ENCODE measurements around the gene NELL2.
"Not testable (repeated sequence)": the region's sequence is repeated elsewhere in the genome, so short reads cannot be mapped to it uniquely, and the experiment has no call there.

NELL2 gene

DNA sequence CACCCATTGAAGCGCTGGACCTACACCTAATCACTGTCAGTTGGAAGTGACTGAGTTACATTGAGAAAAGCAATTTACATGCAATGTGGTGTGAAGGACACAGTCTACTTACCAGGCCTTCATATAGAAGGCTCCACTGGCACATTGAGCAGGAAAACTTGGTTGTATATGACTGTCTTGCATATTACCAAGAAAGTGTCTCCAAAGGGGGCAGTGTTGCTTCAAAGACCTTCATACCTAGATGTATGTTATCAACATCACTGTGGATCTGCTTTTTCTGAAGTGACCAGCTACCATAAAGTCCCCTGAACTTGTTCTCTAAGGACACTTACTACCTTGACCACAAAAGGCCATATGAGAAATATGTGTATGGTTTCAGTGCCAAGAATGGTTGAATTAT, 64.1 kb downstream of the NELL2 start:
- peak; percentile 31 for DNase-seq
- in situ Hi-C loops (cut with HindIII; ENCODE audit: low pct_ligation_motif_present, low pct_unique_long_range_greater_than_20kb, low sequenced_read_pairs) = no loop called here

DNA sequence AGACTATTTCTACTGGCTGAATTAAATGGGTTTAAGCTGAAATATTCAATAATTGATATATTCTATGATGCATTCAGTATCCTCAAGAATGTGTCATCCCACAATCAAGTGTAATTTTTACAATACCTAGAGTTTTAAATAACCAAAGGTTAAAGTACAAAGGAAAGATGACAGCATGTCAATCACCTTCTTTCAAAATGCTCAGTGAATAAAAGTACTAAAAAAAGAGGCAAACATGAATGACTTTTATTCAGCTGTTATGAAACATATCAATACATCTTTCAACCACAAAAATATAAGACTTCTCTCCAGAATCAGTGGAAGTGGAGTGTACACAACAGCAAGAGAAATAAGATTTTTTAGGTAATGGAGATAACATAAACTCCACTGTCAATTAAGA, 72.0 kb downstream of the NELL2 start:
- no peak for DNase-seq
- in situ Hi-C loops (cut with HindIII; ENCODE audit: low pct_ligation_motif_present, low pct_unique_long_range_greater_than_20kb, low sequenced_read_pairs) = no loop called here

DNA sequence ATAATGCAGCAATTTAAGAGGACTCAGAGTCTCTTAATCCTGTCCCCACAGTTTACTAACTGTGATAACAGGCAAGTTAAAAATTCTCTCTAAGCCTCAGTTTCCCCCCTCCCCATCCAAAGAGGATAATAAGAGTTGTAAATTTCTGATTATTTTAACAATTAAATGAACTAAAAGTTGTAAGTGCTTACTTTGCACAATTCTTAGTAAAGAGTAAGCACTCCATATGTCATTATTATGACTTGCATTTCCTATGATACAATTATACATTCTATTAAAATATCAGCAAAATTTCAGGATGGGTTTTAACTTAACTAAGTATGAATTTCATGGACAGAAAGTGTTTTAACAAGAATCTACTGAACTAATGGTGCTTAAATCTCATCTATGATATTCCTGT, 80.1 kb downstream of the NELL2 start:
- no peak for DNase-seq
- in situ Hi-C loops (cut with HindIII; ENCODE audit: low pct_ligation_motif_present, low pct_unique_long_range_greater_than_20kb, low sequenced_read_pairs) = no loop called here

DNA sequence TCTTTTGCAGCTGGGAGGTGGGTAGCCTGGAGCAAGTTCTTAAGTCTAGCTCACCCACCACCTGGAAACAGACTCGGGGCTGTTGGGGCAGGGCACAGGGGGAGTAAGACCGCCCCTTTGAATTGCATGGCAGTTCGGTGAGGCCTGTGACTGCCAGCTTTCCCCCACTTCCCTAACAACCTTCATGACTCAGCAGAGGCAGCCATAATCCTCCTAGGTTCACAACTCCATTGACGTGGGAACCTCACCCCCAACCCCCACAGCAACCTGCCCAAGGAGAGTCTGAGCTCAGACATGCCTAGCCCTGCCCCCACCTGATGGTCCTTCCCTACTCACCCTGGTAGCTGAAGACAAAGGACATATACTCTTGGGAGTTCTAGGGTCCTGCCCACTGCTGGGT, 87.4 kb downstream of the NELL2 start:
- in situ Hi-C loops (cut with HindIII; ENCODE audit: low pct_ligation_motif_present, low pct_unique_long_range_greater_than_20kb, low sequenced_read_pairs) = no loop called here
- no peak for DNase-seq

DNA sequence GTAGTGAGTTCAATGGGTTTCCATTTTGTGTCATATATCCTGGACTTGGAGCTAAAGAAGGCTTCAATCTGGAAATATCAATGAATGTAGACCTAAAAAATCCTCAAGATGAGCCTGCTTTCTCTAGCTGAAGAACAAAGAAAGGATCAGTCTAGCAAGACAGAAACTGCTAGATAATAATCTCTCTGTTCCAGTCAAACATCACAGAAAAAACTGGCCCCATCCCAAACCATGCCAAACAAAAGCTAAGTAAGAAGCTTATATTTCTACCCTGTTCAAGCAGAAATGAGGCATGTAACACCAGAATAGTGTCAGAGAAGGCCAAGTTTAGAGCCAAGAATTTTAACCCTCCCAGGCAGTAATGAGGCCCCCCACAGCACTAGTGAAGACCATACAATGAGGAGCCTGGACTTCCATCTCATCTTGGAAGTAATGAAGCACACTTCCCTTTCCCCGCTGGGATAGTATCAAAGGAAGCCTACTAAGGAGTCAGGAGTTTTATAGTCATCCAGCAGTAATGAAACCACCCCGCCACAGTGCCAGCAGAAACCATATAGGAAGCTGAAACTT, 95.8 kb downstream of the NELL2 start:
- in situ Hi-C loops (cut with HindIII; ENCODE audit: low pct_ligation_motif_present, low pct_unique_long_range_greater_than_20kb, low sequenced_read_pairs) = no loop called here

DNA sequence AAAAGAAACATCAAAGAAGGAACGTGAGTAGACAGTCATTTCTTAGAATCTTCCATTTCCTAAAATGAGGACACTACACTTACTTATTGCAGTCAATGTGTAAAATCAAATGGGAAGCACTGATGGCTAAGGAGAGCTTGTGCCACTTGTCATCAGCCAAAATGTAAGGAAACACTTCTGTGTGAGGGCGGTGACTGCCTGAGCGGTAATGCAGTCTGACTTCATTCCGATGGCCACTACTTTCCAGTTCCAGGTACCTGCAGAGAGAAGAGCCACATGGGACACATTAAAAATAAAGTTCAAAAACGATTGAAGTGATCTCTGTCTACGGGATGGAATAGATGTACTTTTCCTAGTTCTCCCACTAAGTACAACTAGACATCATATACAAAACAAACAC, 96.3 kb downstream of the NELL2 start:
- no peak for DNase-seq
- in situ Hi-C loops (cut with HindIII; ENCODE audit: low pct_ligation_motif_present, low pct_unique_long_range_greater_than_20kb, low sequenced_read_pairs) = no loop called here

More for the DNA sequence above, 95.8 kb downstream of the NELL2 start:
- no peak for DNase-seq

DNA sequence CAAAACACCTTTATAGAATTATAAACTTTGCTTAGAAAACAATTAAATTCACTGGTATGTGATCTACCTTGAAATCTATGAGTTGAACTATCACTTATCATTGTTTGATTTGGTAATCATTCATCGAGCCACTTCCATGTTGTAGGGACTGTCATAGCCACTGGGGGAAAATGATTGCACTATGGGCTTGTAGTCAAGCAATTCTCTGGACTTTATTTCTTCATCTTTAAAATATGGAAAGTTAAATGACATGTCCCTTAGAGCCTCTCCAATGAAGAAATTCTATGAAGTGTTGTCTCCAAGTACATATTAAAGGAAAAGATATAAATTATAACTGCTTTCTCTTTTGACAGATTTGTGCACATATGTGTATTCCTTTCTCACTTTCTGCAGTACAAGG, 97.3 kb downstream of the NELL2 start:
- no peak for DNase-seq
- in situ Hi-C loops (cut with HindIII; ENCODE audit: low pct_ligation_motif_present, low pct_unique_long_range_greater_than_20kb, low sequenced_read_pairs) = no loop called here

DNA sequence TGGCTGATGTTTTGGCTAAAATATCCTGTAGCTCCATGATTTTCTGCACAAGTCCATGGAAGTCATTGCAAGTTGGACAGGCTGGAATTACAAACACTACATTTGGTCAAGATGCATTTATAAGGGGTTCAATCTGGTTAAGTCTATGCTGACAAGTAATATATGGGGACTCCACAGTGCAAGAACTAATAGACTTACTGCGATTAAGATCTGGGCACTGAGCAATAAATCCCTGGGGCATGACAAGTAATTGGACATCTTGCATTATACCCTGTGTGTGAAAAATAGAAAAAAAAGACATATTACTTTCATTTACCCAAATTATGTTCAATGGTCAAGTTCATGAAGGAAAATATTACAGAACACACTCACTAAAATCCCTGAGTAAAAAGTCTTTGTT, 99.1 kb downstream of the NELL2 start:
- in situ Hi-C loops (cut with HindIII; ENCODE audit: low pct_ligation_motif_present, low pct_unique_long_range_greater_than_20kb, low sequenced_read_pairs) = no loop called here
- DNase-seq = no peak

DNA sequence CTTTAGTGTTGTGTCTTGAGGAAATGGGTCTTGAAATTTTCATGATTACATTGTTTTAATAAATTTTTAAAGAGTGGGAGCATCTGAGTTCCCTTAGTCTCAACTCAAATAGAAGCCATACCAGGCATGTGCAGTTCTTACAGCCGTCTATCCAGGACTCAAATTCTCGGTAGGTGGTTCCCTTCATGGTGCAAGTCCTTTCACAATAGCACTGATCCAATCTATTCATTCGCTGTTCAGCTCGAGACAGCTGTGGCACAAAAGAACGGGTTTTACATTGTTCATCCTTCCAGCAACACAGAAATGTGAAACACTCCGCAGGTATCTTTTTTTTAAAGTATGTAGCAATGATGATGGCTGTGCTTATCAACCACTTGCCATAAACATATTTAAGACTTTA, 100.2 kb downstream of the NELL2 start:
- DNase-seq = no peak
- in situ Hi-C loops (cut with HindIII; ENCODE audit: low pct_ligation_motif_present, low pct_unique_long_range_greater_than_20kb, low sequenced_read_pairs) = no loop called here

DNA sequence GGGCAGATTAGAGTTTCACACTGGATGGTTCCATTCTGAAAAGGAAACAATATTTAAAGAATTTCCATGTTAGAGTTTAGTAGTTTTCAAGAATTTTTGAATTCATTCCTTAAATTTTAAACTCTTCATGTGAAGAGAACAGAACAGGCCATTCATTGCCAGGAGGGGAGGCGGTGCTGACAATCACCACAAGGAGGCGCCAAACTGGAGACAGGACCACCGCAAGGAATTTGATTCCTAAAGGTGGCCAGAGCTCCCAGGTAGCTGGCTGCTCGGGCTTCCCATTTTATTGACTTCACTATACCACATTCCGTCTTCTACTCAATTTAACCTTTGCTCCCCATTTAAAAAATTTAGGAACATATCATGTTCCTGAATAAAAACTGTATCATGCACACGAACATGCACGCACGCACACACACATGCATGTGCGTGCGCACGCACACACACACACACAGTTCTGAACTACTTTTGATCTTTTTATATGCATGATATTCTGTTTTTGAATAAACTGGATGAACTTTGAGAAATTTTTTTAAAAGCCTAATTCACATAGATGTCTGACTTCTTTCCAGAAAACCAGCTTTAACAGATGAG, 101.2 kb downstream of the NELL2 start:
- in situ Hi-C loops (cut with HindIII; ENCODE audit: low pct_ligation_motif_present, low pct_unique_long_range_greater_than_20kb, low sequenced_read_pairs) = no loop called here
- peak; percentile 55 for DNase-seq

DNA sequence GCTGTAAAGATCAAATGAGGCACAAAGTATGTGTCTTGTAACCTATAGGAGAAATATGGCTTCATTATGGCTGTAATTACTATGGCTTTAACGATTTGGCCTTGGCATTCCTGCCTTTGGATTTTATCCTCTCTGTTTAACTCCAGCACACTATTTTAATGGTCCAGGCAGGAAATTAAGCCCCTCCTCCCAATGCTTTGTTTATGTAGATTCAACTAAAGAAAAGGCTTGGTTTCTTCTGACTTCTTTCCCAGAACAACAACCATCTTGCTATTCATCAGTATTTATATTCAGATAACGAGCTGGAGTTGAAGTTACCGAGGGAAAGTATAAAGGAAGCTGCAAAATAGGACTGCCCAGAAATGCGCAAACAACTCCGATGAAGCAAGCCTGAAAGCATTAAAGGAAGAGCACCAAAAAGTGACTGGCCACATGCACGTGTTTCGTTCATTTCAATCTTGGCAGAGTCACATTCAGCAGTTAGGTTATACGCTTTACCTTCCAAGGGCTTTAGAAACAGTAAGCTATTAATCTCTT, 104.6 kb downstream of the NELL2 start:
- DNase-seq = no peak
- in situ Hi-C loops (cut with HindIII; ENCODE audit: low pct_ligation_motif_present, low pct_unique_long_range_greater_than_20kb, low sequenced_read_pairs) = no loop called here

DNA sequence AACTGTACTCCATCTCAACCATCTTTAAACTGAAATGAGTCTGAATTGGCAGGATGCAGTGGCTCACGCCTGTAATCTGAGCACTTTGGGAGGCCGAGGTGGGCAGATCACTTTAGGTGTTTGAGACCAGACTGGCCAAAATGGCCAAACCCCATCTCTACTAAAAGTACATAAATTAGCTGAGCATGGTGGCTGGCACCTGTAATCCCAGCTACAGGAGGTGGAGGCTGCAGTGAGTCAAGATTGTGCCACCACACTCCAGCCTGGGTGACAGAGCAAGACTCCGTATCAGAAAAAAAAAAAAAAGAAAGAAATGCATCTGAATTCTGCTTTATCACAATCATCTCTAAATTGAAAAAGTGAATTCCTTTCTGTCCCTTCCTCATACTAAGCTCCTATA, 110.3 kb downstream of the NELL2 start:
- no peak for DNase-seq
- in situ Hi-C loops (cut with HindIII; ENCODE audit: low pct_ligation_motif_present, low pct_unique_long_range_greater_than_20kb, low sequenced_read_pairs) = no loop called here

DNA sequence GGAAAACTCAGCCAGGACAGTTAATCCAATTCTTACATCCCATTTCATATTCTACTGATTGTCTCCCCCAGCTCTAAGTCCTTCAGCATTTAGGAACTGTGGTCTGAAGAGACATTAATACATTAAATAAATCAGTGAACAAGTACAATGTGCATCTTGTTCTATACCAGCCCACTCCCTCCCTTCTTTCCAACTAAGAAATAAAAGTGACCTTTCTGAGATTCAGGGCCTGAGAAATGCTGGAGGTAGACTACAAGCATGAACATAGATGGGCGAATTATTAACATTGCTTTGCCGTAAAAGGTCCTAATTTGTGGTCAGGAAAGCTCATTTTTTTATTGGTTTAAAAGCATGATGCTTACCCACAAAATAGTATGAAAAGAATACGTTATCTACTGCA, 113.1 kb downstream of the NELL2 start:
- DNase-seq = no peak
- in situ Hi-C loops (cut with HindIII; ENCODE audit: low pct_ligation_motif_present, low pct_unique_long_range_greater_than_20kb, low sequenced_read_pairs) = no loop called here

DNA sequence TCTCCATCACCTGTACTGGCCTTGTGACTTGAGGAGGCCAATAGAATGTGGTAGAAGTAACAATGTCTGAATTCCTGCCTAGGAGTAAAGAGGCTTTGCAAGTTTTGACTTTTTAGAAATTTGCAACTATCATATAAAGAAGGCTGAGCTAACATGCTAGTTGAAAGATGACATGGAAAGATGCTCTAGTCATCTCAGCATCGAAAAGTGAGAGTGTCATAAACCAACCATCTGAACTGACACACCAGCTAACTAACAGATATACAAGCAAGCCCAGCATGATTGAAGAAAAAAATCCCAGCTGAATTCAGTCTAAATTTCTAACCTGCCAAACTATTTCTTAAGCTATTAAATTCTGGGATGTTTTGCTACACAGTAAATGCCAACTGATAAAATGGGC, 116.8 kb downstream of the NELL2 start:
- in situ Hi-C loops (cut with HindIII; ENCODE audit: low pct_ligation_motif_present, low pct_unique_long_range_greater_than_20kb, low sequenced_read_pairs) = no loop called here
- no peak for DNase-seq

DNA sequence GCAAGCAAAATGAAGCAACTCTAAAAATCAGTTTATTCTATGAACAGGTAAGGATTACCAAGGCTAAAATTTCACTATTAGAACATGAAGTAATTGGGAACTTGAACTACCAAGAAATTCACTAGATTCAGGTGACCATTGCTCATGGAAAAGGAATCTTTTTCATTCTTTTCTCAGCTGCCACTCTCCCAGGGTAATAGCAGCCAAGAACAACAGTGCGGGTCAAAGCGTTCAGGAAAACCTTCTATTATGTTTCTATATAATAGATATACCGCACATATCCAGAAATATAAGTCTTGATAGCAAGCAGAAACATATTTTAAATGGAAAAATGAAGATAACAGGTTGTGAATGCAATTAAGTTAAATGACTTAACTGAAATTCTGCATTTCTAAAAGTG, 125.6 kb downstream of the NELL2 start:
- DNase-seq = no peak
- in situ Hi-C loops (cut with HindIII; ENCODE audit: low pct_ligation_motif_present, low pct_unique_long_range_greater_than_20kb, low sequenced_read_pairs) = no loop called here

DNA sequence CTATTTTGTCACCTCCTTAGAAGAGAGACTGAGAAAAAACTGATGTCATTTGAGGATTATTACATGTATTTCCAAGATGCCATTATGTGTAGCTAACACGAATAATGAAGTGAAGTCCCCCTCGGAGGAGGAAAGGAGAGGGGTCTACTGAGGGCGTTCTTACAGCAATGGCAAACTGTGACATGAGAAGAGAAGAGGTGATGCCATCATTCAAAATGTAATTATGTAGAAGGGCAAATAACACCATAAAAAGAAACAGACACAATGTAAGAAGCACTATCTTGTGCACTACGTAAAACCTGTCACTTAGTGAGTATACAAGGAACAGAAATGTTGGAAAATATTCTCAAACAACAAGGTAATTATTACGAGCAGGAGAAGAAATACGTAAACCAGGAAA, 126.5 kb downstream of the NELL2 start:
- in situ Hi-C loops (cut with HindIII; ENCODE audit: low pct_ligation_motif_present, low pct_unique_long_range_greater_than_20kb, low sequenced_read_pairs) = no loop called here
- no peak for DNase-seq

DNA sequence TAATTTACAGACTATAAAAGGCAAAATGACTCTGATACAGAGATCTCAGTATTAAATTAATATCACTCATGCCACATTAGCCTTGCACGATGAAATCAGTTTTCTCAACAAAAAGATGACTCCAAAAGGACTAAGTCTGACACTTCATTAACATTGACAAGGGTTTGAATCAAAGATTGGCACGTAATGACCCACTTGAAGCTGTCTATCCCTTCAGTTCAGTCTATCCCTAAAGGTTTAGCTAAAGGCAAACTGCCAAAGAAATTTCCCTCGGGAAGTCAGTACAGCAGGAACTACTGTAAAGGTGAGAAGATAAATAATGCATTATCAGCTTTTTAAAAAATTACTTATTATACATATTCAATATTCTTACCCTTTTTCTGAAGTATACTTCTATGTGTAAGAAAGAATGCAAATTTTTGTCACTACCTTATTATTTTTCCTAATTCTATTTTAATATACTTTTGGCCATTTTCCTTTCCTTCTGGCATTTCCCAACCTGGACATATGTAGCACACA, 127.1 kb downstream of the NELL2 start:
- in situ Hi-C loops (cut with HindIII; ENCODE audit: low pct_ligation_motif_present, low pct_unique_long_range_greater_than_20kb, low sequenced_read_pairs) = no loop called here
- no peak for DNase-seq

DNA sequence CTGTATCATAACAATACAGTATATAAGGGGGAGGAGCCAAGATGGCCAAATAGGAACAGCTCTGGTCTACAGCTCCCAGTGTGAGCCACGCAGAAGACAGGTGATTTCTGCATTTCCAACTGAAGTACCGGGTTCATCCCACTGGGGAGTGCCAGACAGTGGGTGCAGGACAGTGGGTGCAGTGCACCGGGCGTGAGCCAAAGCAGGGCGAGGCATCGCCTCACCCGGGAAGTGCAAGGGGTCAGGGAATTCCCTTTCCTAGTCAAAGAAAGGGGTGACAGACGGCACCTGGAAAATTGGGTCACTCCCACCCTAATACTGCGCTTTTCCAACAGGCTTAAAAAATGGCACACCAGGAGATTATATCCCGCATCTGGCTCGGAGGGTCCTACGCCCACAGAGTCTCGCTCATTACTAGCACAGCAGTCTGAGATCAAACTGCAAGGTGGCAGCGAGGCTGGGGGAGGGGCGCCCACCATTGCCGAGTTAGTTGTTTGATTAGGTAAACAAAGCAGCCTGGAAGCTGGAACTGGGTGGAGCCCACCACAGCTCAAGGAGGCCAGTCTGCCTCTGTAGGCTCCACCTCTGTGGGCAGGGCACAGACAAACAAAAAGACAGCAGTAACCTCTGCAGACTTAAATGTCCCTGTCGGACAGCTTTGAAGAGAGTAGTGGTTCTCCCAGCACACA, 134.7 kb downstream of the NELL2 start:
- in situ Hi-C loops (cut with HindIII; ENCODE audit: low pct_ligation_motif_present, low pct_unique_long_range_greater_than_20kb, low sequenced_read_pairs); DNase-seq: not testable (repeated sequence)

DNA sequence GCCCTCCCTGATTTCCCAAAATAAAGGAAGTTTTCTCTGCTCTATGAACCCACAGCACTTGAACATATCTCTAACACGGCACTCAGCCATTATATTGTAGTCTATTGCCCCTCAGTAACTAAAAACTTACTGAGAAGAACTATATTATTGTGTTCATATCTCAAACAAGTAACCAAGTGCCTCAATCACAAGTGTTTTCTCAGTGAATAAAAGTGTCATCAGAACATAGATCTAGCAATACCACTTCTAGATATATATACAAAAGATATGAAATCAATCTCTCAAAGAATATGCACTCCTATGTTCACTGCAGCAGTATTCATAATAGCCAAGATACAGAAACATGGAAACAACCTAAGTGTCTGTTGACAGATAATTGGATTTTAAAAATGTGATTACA, 138.1 kb downstream of the NELL2 start:
- in situ Hi-C loops (cut with HindIII; ENCODE audit: low pct_ligation_motif_present, low pct_unique_long_range_greater_than_20kb, low sequenced_read_pairs) = no loop called here
- DNase-seq = no peak

DNA sequence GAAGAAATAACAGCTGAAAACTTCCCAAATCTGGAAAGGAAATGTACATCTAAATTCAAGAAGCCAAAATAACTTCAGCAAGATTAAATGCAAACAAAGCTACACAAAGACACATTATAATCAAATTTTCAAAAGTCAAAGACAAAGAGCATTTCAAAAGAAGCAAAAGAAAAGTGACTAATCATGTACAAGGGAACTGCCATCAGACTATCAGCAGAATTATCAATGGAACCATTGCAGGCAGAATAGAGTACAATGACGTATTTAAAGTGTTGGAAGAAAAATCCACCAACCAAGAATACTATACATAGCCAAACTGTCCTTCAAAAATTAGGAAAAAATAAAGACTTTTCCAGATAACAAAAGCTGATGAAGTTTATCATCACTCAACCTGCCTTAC, 147.5 kb downstream of the NELL2 start:
- in situ Hi-C loops (cut with HindIII; ENCODE audit: low pct_ligation_motif_present, low pct_unique_long_range_greater_than_20kb, low sequenced_read_pairs) = no loop called here
- DNase-seq = no peak

All from ACHN (cell line).